Calu3 (cell line): ENCODE measurements around the gene ULBP2. TPM values are rescaled to one million over a fixed set of nuclear protein-coding genes. Genes with fewer than 3 reads are reported as not detected.

Source experiments
- BruUV-seq: library from RNA; stranded (reverse); fragments of 400-500 nt; replicated peaks from 2 replicates; lab custom pipeline; 2021; lab: Mats Ljungman, UMichigan
- CTCF ChIA-PET: fragments of 300-600 bp; sonication (Branson Sonifier 250); formaldehyde crosslinking; loops from one replicate; lab custom pipeline; 2022; ENCODE audit warnings: antibody characterized with exemption; lab: Charles Lee
- DNase-seq: peaks from one replicate; pipeline ENCODE4 v3.0.0; 2022
- H3K27ac Mint-ChIP-seq: one replicate; pipeline ENCODE4 v1.8.0; 2022; ENCODE audit warnings: mixed read lengths; ENCODE audit not compliant: unreplicated experiment
- H3K27me3 Mint-ChIP-seq: one replicate; pipeline ENCODE4 v1.8.0; 2022; ENCODE audit warnings: mixed read lengths; ENCODE audit not compliant: unreplicated experiment
- H3K36me3 Mint-ChIP-seq: one replicate; pipeline ENCODE4 v1.8.0; 2022; ENCODE audit warnings: mild to moderate bottlenecking, moderate library complexity, mixed read lengths; ENCODE audit not compliant: insufficient read depth, unreplicated experiment
- H3K4me1 Mint-ChIP-seq: one replicate; pipeline ENCODE4 v1.8.0; 2022; ENCODE audit warnings: mild to moderate bottlenecking, low read depth, mixed read lengths; ENCODE audit not compliant: unreplicated experiment
- H3K4me3 Mint-ChIP-seq: one replicate; pipeline ENCODE4 v1.8.0; 2022; ENCODE audit warnings: mild to moderate bottlenecking, low read depth, moderate library complexity, mixed read lengths; ENCODE audit not compliant: unreplicated experiment
- H3K9me3 Mint-ChIP-seq: one replicate; pipeline ENCODE4 v1.8.0; 2022; ENCODE audit warnings: low read depth, mixed read lengths; ENCODE audit not compliant: unreplicated experiment
- CTCF ChIP-seq: fragments of 200-600 bp; IDR thresholded peaks from one replicate; pipeline ENCODE4 v1.8.0; 2022; ENCODE audit warnings: antibody characterized with exemption; ENCODE audit not compliant: unreplicated experiment
- intact Hi-C: fragments of 100-400 bp; cut with micrococcal nuclease; formaldehyde crosslinking; loops from one replicate; pipeline ENCODE4 v1.10.0; 2022; ENCODE audit not compliant: unreplicated experiment
- total RNA-seq: library from RNA; stranded (reverse); gene quantifications from 2 replicates; pipeline ENCODE4 v1.2.3, GENCODE V29; 2022

The ULBP2 gene
- total RNA-seq, 1 experiment from 2014 or later, result 7.1 TPM

GRCh38 chr6:149913085-149913484 is 28.7 kb upstream of the ULBP2 start:
- CTCF ChIA-PET, result no interaction called here

GRCh38 chr6:149913540-149914240 is 28.1 kb upstream of the ULBP2 start:
- no TSS peak for BruUV-seq
- Mint-ChIP-seq H3K4me1 (no peaks in the 10 kb centered on the region), H3K27ac (no peak overlapping the region), H3K4me3 (no peak overlapping the region), H3K9me3 (no peaks in the 10 kb centered on the region), H3K36me3 (no peaks in the 10 kb centered on the region), H3K27me3 (peaks cover 35% of the 10 kb centered on the region)
- intact Hi-C loops, result no loop called here
- CTCF ChIA-PET, result no interaction called here
- TF ChIP-seq CTCF, result no peak
- no peak for DNase-seq

More at GRCh38 chr6:149913085-149913484, 28.7 kb upstream of the ULBP2 start:
- H3K9me3 Mint-ChIP-seq, result peaks cover under 1% of the 10 kb centered on the region
- H3K4me3 Mint-ChIP-seq, result no peak overlapping the region
- intact Hi-C loops, result no loop called here
- H3K27me3 Mint-ChIP-seq, result peaks cover 33% of the 10 kb centered on the region
- TF ChIP-seq CTCF, result no peak
- H3K27ac Mint-ChIP-seq, result no peak overlapping the region
- H3K4me1 Mint-ChIP-seq, result no peaks in the 10 kb centered on the region
- H3K36me3 Mint-ChIP-seq, result no peaks in the 10 kb centered on the region
- no TSS peak for BruUV-seq
- no peak for DNase-seq

- no TSS peak for BruUV-seq
- Mint-ChIP-seq H3K27ac (no peak overlapping the region), H3K36me3 (no peaks in the 10 kb centered on the region), H3K9me3 (no peaks in the 10 kb centered on the region), H3K27me3 (peaks cover 48% of the 10 kb centered on the region), H3K4me1 (no peaks in the 10 kb centered on the region), H3K4me3 (no peak overlapping the region)
- CTCF ChIA-PET, result no interaction called here
- intact Hi-C loops, result no loop called here
- no peak for TF ChIP-seq CTCF
- DNase-seq, result no peak
Observed at GRCh38 chr6:149915970-149916865, 25.6 kb upstream of the ULBP2 start.

GRCh38 chr6:149917679-149918078 is 24.1 kb upstream of the ULBP2 start:
- H3K4me3 Mint-ChIP-seq, result no peak overlapping the region
- no peaks in the 10 kb centered on the region for H3K4me1 Mint-ChIP-seq
- H3K27ac Mint-ChIP-seq, result no peak overlapping the region
- CTCF ChIA-PET, result no interaction called here
- no peaks in the 10 kb centered on the region for H3K9me3 Mint-ChIP-seq
- DNase-seq, result no peak
- H3K27me3 Mint-ChIP-seq, result peaks cover 46% of the 10 kb centered on the region
- no TSS peak for BruUV-seq
- TF ChIP-seq CTCF, result no peak
- intact Hi-C loops, result no loop called here
- peaks cover 2% of the 10 kb centered on the region for H3K36me3 Mint-ChIP-seq
